Subcutaneous adipose tissue (tissue), 4 donors: Measurements from ENCODE around the gene SLC30A7. TPM values are rescaled to one million over a fixed set of nuclear protein-coding genes. Genes with fewer than 3 reads are reported as not detected.

Experiments
- CTCF ChIP-seq: fragments of 450-650 bp; IDR thresholded peaks from one replicate; pipeline ENCODE4 v1.5.1; 2016; ENCODE audit warnings: low read depth, mild to moderate bottlenecking, control low read depth, antibody characterized with exemption, moderate library complexity
- total RNA-seq, 4 donors: library from RNA; depleted of rRNA; stranded (reverse); fragments of >200 nt; gene quantifications; one replicate each; pipeline ENCODE4 v1.1.0, GENCODE V29; 2016

SLC30A7 gene
- total RNA-seq, 4 donors from 2014 or later, result 19.4 to 27.6 (median 26.4) TPM

GRCh38 chr1:101003012-101003650 is 107.2 kb downstream of the SLC30A7 start:
- TF ChIP-seq CTCF, result no peak

- no peak for TF ChIP-seq CTCF
Measured at GRCh38 chr1:101004061-101004460, 108.2 kb downstream of the SLC30A7 start.

GRCh38 chr1:101004670-101005069 is 108.8 kb downstream of the SLC30A7 start:
- no peak for TF ChIP-seq CTCF

GRCh38 chr1:101005183-101005582 is 109.3 kb downstream of the SLC30A7 start:
- no peak for TF ChIP-seq CTCF

GRCh38 chr1:101005871-101006270 is 110.0 kb downstream of the SLC30A7 start:
- TF ChIP-seq CTCF, result no peak

GRCh38 chr1:101006553-101006952 is 110.7 kb downstream of the SLC30A7 start:
- no peak for TF ChIP-seq CTCF

- no peak for TF ChIP-seq CTCF
Measured at GRCh38 chr1:101008229-101008834, 112.4 kb downstream of the SLC30A7 start.
